ENCODE data around the gene CDKN2B. TPM values are rescaled to one million over a fixed set of nuclear protein-coding genes. Genes with fewer than 3 reads are reported as not detected.

CDKN2B gene
- total and polyA plus RNA-seq, 12 donors: 1.1 to 5.2 (median 2.0) TPM

- H3K9me3 ChIP-seq: no peaks in the 10 kb centered on the region
- peaks cover 0 to 87% (median 74%) of the 10 kb centered on the region in 7 donors for H3K27me3 ChIP-seq
- no peak overlapping the region for H3K27ac ChIP-seq
- TF ChIP-seq CTCF (IDR thresholded peaks at IDR 0.05): no peak
- H3K4me1 ChIP-seq: peaks cover 0 to 24% (median 5%) of the 10 kb centered on the region in 9 donors
- no peaks in the 10 kb centered on the region for H3K36me3 ChIP-seq
- intact Hi-C loops (cut with DNase I): loop anchor here in 1 of 10 donors (10.0 kb wide), 1 partner anchor 187 kb away; the partner anchor contains the start of gene MTAP
- no peak overlapping the region for H3K4me3 ChIP-seq
- ATAC-seq: no peak
- DNase-seq: no peak
- 86 to 91% methylated on average over 5 of the region's 5 CpGs for WGBS, 2 donors
These were observed 17.8 kb downstream of the CDKN2B start for GRCh38 chr9:21991072-21991959.

GRCh38 chr9:21989440-21990189 lies 19.5 kb downstream of the CDKN2B start:
- intact Hi-C loops (cut with DNase I): loop anchor here in 1 of 10 donors (10.0 kb wide), 1 partner anchor 185 kb away; the partner anchor contains the start of gene MTAP
- no peak for TF ChIP-seq CTCF (IDR thresholded peaks at IDR 0.05)
- WGBS, 2 donors: 9 to 21% methylated on average over 35 of the region's 35 CpGs
- H3K27ac ChIP-seq: no peak overlapping the region
- H3K4me3 ChIP-seq: no peak overlapping the region
- ATAC-seq (no peak), DNase-seq (no peak)
- H3K4me1 ChIP-seq: peaks cover 0 to 16% (median 4%) of the 10 kb centered on the region in 9 donors
- H3K9me3 ChIP-seq: no peaks in the 10 kb centered on the region
- H3K27me3 ChIP-seq: peaks cover 0 to 96% (median 87%) of the 10 kb centered on the region in 7 donors
- H3K36me3 ChIP-seq: no peaks in the 10 kb centered on the region

- peaks cover 0 to 9% (median 0%) of the 10 kb centered on the region in 9 donors for H3K4me1 ChIP-seq
- intact Hi-C loops (cut with DNase I): no loop called here
These were observed 20.8 kb downstream of the CDKN2B start for GRCh38 chr9:21988056-21988990.

More at GRCh38 chr9:21988056-21988990, 20.8 kb downstream of the CDKN2B start:
- DNase-seq (no peak), ATAC-seq (no peak)
- Histone ChIP-seq H3K27ac (no peak overlapping the region), H3K36me3 (no peaks in the 10 kb centered on the region), H3K9me3 (no peaks in the 10 kb centered on the region), H3K4me3 (no peak overlapping the region), H3K27me3 (peaks cover 0 to 98% (median 96%) of the 10 kb centered on the region in 7 donors)
- 22 to 41% methylated on average over 9 of the region's 9 CpGs for WGBS, 2 donors
- no peak for TF ChIP-seq CTCF (IDR thresholded peaks at IDR 0.05)
